AG04449 (cell line): ENCODE measurements around the gene GLRA2.

Experiments
- CTCF ChIA-PET: fragments of 350-600 bp; formaldehyde crosslinking; extraction: SDS; loops from one replicate; lab custom pipeline; 2021; ENCODE audit warnings: antibody characterized with exemption; lab: Yijun Ruan, JAX
- POLR2A ChIA-PET: fragments of 400-600, 350-600 bp; formaldehyde crosslinking; extraction: SDS; loops from one replicate; lab custom pipeline; 2020; ENCODE audit warnings: antibody characterized with exemption, inconsistent platforms; lab: Yijun Ruan, JAX
- DNase-seq: peaks from one replicate; pipeline ENCODE4 v3.0.0-alpha.2; 2010; ENCODE audit warnings: low read depth, low spot score
- H3K4me3 ChIP-seq: 2 replicates; pipeline ENCODE4 v1.5.1; 2011; ENCODE audit warnings: low read depth, mild to moderate bottlenecking, control low read depth, low read length
- CTCF ChIP-seq: IDR thresholded peaks from one replicate; pipeline ENCODE4 v1.5.1; 2011; ENCODE audit warnings: mild to moderate bottlenecking, moderate library complexity, low read length, control low read depth, inconsistent platforms; ENCODE audit not compliant: insufficient read depth; ENCODE audit errors: missing control alignments

The GLRA2 gene

GRCh38 chrX:14533867-14534266, 4.5 kb downstream of the GLRA2 start:
- POLR2A ChIA-PET: no interaction called here

DNA sequence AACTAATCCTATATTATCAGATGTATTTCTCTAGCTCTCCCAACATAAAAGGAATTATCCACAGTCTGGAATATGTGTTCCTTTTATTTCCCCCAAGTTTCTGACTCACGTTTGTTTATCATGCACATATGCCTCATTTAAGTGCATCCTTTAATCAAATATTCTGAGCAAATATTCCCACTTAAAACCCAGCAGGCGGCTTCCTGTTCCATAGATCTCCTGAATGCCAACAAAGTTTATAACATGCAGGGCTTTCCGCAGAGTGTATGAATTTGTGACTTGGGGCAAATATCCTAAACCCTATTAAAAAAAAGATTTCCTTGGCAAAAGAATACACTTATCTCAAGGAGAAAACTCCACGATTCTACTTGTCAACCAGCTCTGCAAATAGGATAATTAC, 16.9 kb downstream of the GLRA2 start:
- ChIA-PET POLR2A (no interaction called here), CTCF (no interaction called here)
- no peak for DNase-seq
- TF ChIP-seq CTCF: no peak
- H3K4me3 ChIP-seq: no peak overlapping the region

More at GRCh38 chrX:14533867-14534266, 4.5 kb downstream of the GLRA2 start:
- CTCF ChIA-PET: no interaction called here
- no peak for DNase-seq
- no peak for TF ChIP-seq CTCF
- no peak overlapping the region for H3K4me3 ChIP-seq

GRCh38 chrX:14554131-14554715, 24.9 kb downstream of the GLRA2 start:
- POLR2A ChIA-PET: no interaction called here
- CTCF ChIA-PET: interaction anchor here (0.6 kb wide), 1 partner anchor 588 kb away, joined by 3 read pairs; no protein-coding TSS in a partner anchor
- TF ChIP-seq CTCF: no peak
- DNase-seq: no peak
- H3K4me3 ChIP-seq: no peak overlapping the region

DNA sequence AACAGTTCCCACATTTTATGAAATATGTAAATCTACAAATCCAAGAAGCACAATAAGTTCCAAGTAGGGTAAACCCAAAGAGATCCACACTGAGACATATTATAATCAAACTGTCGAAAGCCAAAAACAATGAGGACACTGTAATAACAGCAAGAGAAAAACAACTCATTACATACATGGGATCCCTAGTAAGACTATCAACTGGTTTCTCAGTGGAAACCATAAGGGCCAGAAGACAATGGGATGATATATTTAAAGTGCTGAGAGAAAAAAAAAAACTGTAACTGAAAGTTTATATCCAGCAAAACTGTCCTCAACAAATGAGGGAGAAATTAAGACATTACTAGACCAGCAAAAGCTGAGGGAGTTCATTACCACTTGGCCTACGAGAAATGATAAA, 34.7 kb downstream of the GLRA2 start:
- DNase-seq: no peak
- ChIA-PET CTCF (no interaction called here), POLR2A (no interaction called here)
- no peak overlapping the region for H3K4me3 ChIP-seq
- no peak for TF ChIP-seq CTCF

- H3K4me3 ChIP-seq: no peak overlapping the region
- ChIA-PET CTCF (no interaction called here), POLR2A (no interaction called here)
- no peak for DNase-seq
- TF ChIP-seq CTCF: no peak
Measured at GRCh38 chrX:14573161-14573560, 43.8 kb downstream of the GLRA2 start.

DNA sequence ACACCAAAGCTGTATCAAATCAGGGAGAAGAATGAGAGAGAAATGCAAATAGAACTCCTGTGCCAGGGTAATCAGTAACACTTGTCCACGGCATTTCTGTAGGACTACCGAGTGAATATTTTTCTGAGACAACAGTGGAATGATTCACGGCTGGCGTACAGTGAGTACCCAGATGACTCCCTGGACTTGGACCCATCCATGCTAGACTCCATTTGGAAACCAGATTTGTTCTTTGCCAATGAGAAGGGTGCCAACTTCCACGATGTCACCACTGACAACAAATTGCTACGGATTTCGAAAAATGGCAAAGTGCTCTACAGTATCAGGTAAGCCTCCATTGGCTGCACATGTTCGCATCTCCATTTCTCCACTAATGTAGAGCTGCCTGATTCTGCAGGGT, 51.7 kb downstream of the GLRA2 start:
- ChIA-PET CTCF (no interaction called here), POLR2A (no interaction called here)
- DNase-seq: no peak
- no peak overlapping the region for H3K4me3 ChIP-seq
- TF ChIP-seq CTCF: no peak
